ENCODE data around the gene NEFH. TPM values are rescaled to one million over a fixed set of nuclear protein-coding genes. Genes with fewer than 3 reads are reported as not detected.

Gene NEFH
- total RNA-seq (2022): not detected in 2 replicates
- Bru-seq, nascent RNA: not detected
- not detected for BruChase-seq, experiment 1, labeled RNA remaining after a 6-hour chase
- not detected for BruChase-seq, experiment 2, labeled RNA remaining after a 2-hour chase
- long read RNA-seq: 0 reads

GRCh38 chr22:29479417-29480261 lies at the start of gene NEFH:
Gene NEFH (plus strand): TSS chr22:29480218. CDS start chr22:29480263, 45 bp downstream.
- Mint-ChIP-seq H3K36me3 (ENCODE audit: insufficient read depth, unreplicated experiment) (no peaks in the 10 kb centered on the region), H3K9me3 (ENCODE audit: low read depth, unreplicated experiment) (no peaks in the 10 kb centered on the region), H3K27me3 (ENCODE audit: unreplicated experiment) (peaks cover 75% of the 10 kb centered on the region), H3K4me1 (ENCODE audit: low read depth, unreplicated experiment) (no peaks in the 10 kb centered on the region), H3K27ac (ENCODE audit: unreplicated experiment) (no peak within 1 kb of the TSS), H3K4me3 (ENCODE audit: low read depth, unreplicated experiment) (no peak within 1 kb of the TSS)
- CTCF ChIA-PET: no interaction called here
- no TSS peak for BruUV-seq (replicated peaks)
- DNase-seq: no peak
- intact Hi-C loops (cut with micrococcal nuclease; ENCODE audit: unreplicated experiment): no loop called here
- no peak for TF ChIP-seq CTCF (IDR thresholded peaks at IDR 0.05; ENCODE audit: unreplicated experiment)

- CTCF ChIA-PET: no interaction called here
- no peak overlapping the region for H3K4me3 Mint-ChIP-seq (ENCODE audit: low read depth, unreplicated experiment)
- no peak for DNase-seq
- TF ChIP-seq CTCF (IDR thresholded peaks at IDR 0.05; ENCODE audit: unreplicated experiment): no peak
- peaks cover 88% of the 10 kb centered on the region for H3K27me3 Mint-ChIP-seq (ENCODE audit: unreplicated experiment)
- H3K36me3 Mint-ChIP-seq (ENCODE audit: insufficient read depth, unreplicated experiment): no peaks in the 10 kb centered on the region
- H3K4me1 Mint-ChIP-seq (ENCODE audit: low read depth, unreplicated experiment): no peaks in the 10 kb centered on the region
- BruUV-seq (replicated peaks): no TSS peak
- H3K9me3 Mint-ChIP-seq (ENCODE audit: low read depth, unreplicated experiment): no peaks in the 10 kb centered on the region
- no peak overlapping the region for H3K27ac Mint-ChIP-seq (ENCODE audit: unreplicated experiment)
- intact Hi-C loops (cut with micrococcal nuclease; ENCODE audit: unreplicated experiment): no loop called here
These were observed 48.0 kb upstream of the NEFH start for GRCh38 chr22:29431986-29432385.

GRCh38 chr22:29433856-29434255 lies 46.2 kb upstream of the NEFH start:
- Mint-ChIP-seq H3K27me3 (ENCODE audit: unreplicated experiment) (peaks cover 71% of the 10 kb centered on the region), H3K4me1 (ENCODE audit: low read depth, unreplicated experiment) (no peaks in the 10 kb centered on the region), H3K36me3 (ENCODE audit: insufficient read depth, unreplicated experiment) (no peaks in the 10 kb centered on the region), H3K27ac (ENCODE audit: unreplicated experiment) (no peak overlapping the region), H3K9me3 (ENCODE audit: low read depth, unreplicated experiment) (no peaks in the 10 kb centered on the region), H3K4me3 (ENCODE audit: low read depth, unreplicated experiment) (no peak overlapping the region)
- no TSS peak for BruUV-seq (replicated peaks)
- no peak for DNase-seq
- TF ChIP-seq CTCF (IDR thresholded peaks at IDR 0.05; ENCODE audit: unreplicated experiment): no peak
- CTCF ChIA-PET: no interaction called here
- intact Hi-C loops (cut with micrococcal nuclease; ENCODE audit: unreplicated experiment): no loop called here

- Mint-ChIP-seq H3K4me1 (ENCODE audit: low read depth, unreplicated experiment) (no peaks in the 10 kb centered on the region), H3K36me3 (ENCODE audit: insufficient read depth, unreplicated experiment) (no peaks in the 10 kb centered on the region), H3K27ac (ENCODE audit: unreplicated experiment) (no peak overlapping the region), H3K27me3 (ENCODE audit: unreplicated experiment) (peaks cover 67% of the 10 kb centered on the region), H3K9me3 (ENCODE audit: low read depth, unreplicated experiment) (no peaks in the 10 kb centered on the region), H3K4me3 (ENCODE audit: low read depth, unreplicated experiment) (no peak overlapping the region)
- BruUV-seq (replicated peaks): no TSS peak
- DNase-seq: no peak
- no peak for TF ChIP-seq CTCF (IDR thresholded peaks at IDR 0.05; ENCODE audit: unreplicated experiment)
- CTCF ChIA-PET: no interaction called here
- intact Hi-C loops (cut with micrococcal nuclease; ENCODE audit: unreplicated experiment): no loop called here
These were observed 45.7 kb upstream of the NEFH start for GRCh38 chr22:29434288-29434687.

Measured in Calu3 (cell line).